GM18505 (cell line): ENCODE data around the gene ARSA.
"Not testable (repeated sequence)": the region's sequence is repeated elsewhere in the genome, so short reads cannot be mapped to it uniquely, and the experiment has no call there.

ENCODE experiments used
- ATAC-seq: cut with Tn5 transposase; IDR thresholded peaks from one replicate; pipeline ENCODE4 v1.9.1; 2021; ENCODE audit not compliant: unreplicated experiment
- POLR2A ChIP-seq: IDR thresholded peaks from 4 replicates; pipeline ENCODE4 v1.6.1; 2011; ENCODE audit warnings: borderline replicate concordance; ENCODE audit not compliant: insufficient read depth, insufficient read length; ENCODE audit errors: extremely low read depth

Gene ARSA

GRCh38 chr22:50622723-50623327 is 5.1 kb downstream of the ARSA start:
- no peak for ATAC-seq
- TF ChIP-seq POLR2A, result no peak

- no peak for TF ChIP-seq POLR2A
Observed at GRCh38 chr22:50621948-50622722, 5.8 kb downstream of the ARSA start.

GRCh38 chr22:50621356-50621880 is 6.5 kb downstream of the ARSA start:
- peak; percentile 41 for ATAC-seq
- TF ChIP-seq POLR2A, result peak; percentile 43

More at GRCh38 chr22:50621948-50622722, 5.8 kb downstream of the ARSA start:
- ATAC-seq, result no peak

- ATAC-seq, result peak; percentile 60
- TF ChIP-seq POLR2A, result peak; percentile 1
Observed at GRCh38 chr22:50620593-50621355, 7.2 kb downstream of the ARSA start.

- not testable (repeated sequence) for ATAC-seq
Observed at GRCh38 chr22:50614296-50614695, 13.7 kb downstream of the ARSA start.

GRCh38 chr22:50613291-50613981 is 14.5 kb downstream of the ARSA start:
- no peak for ATAC-seq
- no peak for TF ChIP-seq POLR2A

GRCh38 chr22:50612528-50613221 is 15.3 kb downstream of the ARSA start:
- no peak for ATAC-seq
- no peak for TF ChIP-seq POLR2A

GRCh38 chr22:50612168-50612527 is 15.8 kb downstream of the ARSA start:
- ATAC-seq, result no peak
- no peak for TF ChIP-seq POLR2A

GRCh38 chr22:50611341-50612060 is 16.5 kb downstream of the ARSA start:
- TF ChIP-seq POLR2A, result no peak
- no peak for ATAC-seq

- no peak for ATAC-seq
- TF ChIP-seq POLR2A, result no peak
Observed at GRCh38 chr22:50610581-50610980, 17.4 kb downstream of the ARSA start.

GRCh38 chr22:50610041-50610451 is 17.9 kb downstream of the ARSA start:
- ATAC-seq, result no peak
- TF ChIP-seq POLR2A, result no peak

GRCh38 chr22:50609599-50609998 is 18.4 kb downstream of the ARSA start:
- ATAC-seq, result no peak
- TF ChIP-seq POLR2A, result no peak

GRCh38 chr22:50608996-50609395 is 19.0 kb downstream of the ARSA start:
- TF ChIP-seq POLR2A, result no peak
- ATAC-seq, result no peak

GRCh38 chr22:50608058-50608840 is 19.7 kb downstream of the ARSA start:
- not testable (repeated sequence) for ATAC-seq
